ENCODE results near the gene ZNF574. TPM values are rescaled to one million over a fixed set of nuclear protein-coding genes. Genes with fewer than 3 reads are reported as not detected.
A peak's percentile ranks its signal among the peaks of the same experiment; 100 is the strongest.
"Not testable (repeated sequence)": the region's sequence is repeated elsewhere in the genome, so short reads cannot be mapped to it uniquely, and the experiment has no call there.

Gene ZNF574
- total RNA-seq, 2 donors from 2014 or later = 12.1 to 12.5 TPM

DNA sequence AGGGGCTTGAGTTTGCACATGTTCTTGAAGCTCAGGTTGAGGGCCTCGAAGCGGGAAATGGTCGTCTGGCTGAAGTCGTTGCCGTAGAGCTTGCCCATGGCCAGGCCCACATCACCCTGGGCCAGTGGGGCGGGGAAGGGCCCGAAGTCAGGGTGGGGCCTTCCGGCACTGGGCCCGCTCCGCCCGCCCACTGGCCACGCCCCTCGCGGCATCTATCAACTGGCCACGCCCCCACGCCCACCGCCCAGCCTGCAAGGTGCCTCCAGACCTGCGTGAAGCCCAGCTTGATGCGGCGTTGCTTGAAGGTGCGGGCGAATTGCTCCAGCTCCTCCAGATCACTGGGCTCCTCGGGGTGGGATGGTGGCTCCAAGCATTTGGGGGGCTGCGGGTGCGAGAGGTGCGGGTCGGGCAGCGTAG, 19.9 kb downstream of the ZNF574 start:
- H3K36me3 Mint-ChIP-seq (ENCODE audit: low read depth) = peaks cover 94% of the 10 kb centered on the region
- H3K9me3 Mint-ChIP-seq = no peaks in the 10 kb centered on the region
- no peak overlapping the region for H3K27ac Mint-ChIP-seq
- peaks cover 17% of the 10 kb centered on the region for H3K4me1 Mint-ChIP-seq
- no peak overlapping the region for H3K4me3 Mint-ChIP-seq
- no peaks in the 10 kb centered on the region for H3K27me3 Mint-ChIP-seq
- peak; percentile 31 for ATAC-seq (replicated peaks)

DNA sequence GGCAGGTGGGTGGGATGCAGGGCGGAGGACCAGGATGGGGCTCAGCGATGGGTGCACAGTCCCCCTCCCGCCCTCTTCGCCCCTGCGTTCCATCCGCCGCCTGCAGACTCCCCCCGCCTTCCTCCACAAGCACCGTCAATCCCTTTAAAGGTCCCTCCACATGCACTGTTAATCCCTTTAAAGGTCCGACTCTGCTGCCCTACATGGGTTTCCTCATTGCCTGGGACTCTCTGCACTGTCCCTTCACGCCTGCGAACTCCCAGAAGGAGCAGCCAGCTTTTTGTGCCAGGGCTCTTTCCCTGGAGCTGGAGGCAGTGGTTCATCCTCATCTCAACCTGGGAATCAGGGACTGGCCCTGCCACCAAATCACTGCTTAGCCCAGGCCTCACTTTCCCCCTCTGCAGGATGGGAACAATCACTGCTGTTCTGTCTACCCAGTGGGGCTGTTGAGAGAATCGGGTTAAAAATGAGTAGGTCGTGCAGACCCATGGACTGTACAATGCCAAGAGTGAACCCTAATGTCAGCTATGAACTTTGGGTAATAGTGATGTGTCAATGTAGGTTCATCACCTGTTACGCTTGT, 20.4 kb downstream of the ZNF574 start:
- Mint-ChIP-seq H3K9me3 (no peaks in the 10 kb centered on the region), H3K4me3 (no peak overlapping the region), H3K27me3 (no peaks in the 10 kb centered on the region), H3K4me1 (peaks cover 14% of the 10 kb centered on the region), H3K36me3 (ENCODE audit: low read depth) (peaks cover 94% of the 10 kb centered on the region), H3K27ac (no peak overlapping the region)
- no peak for ATAC-seq (replicated peaks)

GRCh38 chr19:42097461-42097860, 21.5 kb downstream of the ZNF574 start:
- Mint-ChIP-seq H3K36me3 (ENCODE audit: low read depth) (peaks cover 94% of the 10 kb centered on the region), H3K4me1 (peaks cover 10% of the 10 kb centered on the region), H3K27ac (no peak overlapping the region), H3K27me3 (no peaks in the 10 kb centered on the region), H3K4me3 (no peak overlapping the region), H3K9me3 (no peaks in the 10 kb centered on the region)
- ATAC-seq (replicated peaks) = no peak

DNA sequence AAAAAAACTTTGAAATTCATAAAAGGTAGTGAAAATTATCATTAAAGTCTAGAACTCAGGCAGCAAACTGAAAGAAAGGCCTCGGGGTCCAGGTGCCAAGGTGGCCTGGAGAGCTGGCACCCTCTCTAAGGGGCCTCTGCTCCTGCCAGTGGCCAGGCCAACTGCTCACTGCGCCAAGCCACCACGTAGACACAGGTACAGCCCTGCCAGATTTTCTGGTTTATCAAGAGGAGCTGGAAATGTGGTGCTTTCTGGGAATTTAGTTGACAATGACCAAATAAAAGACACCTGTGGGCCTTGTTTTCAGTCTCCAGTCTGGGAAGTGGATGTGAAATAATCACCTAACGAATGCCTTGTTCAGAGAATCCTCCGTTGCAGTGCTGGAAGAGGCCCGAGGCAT, 22.8 kb downstream of the ZNF574 start:
- H3K36me3 Mint-ChIP-seq (ENCODE audit: low read depth) = peaks cover 96% of the 10 kb centered on the region

DNA sequence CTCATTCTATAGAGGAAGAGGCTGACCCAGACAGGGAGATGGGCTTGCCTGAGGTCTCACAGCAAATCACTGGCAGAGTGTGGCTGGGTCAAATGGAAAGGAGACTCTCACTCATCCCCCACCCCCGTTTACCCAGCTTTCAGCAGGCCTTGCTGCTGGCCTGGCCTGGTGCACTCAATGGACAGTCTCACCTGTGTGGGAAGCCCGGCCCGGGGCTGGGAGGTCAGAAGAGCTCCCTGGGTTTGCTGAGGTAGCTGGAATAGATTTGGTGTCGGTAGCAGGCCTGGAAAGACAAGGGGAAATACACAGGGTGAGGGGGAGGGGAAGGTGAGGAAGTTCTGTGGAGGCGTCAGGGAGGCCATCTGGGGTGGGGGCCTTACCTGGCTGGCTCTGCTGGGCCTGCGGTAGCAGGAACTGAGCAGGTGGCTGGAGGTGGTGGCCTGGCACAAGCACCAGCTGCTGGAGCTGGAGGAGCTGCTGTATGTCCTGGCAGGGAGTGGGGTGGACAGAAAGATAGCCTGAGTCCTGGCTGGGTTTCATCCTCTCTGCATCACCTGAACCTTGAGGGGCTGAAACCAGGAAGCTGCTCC, 23.5 kb downstream of the ZNF574 start:
- Mint-ChIP-seq H3K27ac (peak overlapping the region; percentile 63), H3K27me3 (no peaks in the 10 kb centered on the region), H3K4me1 (peaks cover 4% of the 10 kb centered on the region), H3K9me3 (no peaks in the 10 kb centered on the region), H3K36me3 (ENCODE audit: low read depth) (peaks cover 95% of the 10 kb centered on the region), H3K4me3 (no peak overlapping the region)
- ATAC-seq (replicated peaks) = no peak

More for the DNA sequence above, 22.8 kb downstream of the ZNF574 start:
- Mint-ChIP-seq H3K27ac (no peak overlapping the region), H3K27me3 (no peaks in the 10 kb centered on the region), H3K4me3 (no peak overlapping the region), H3K9me3 (no peaks in the 10 kb centered on the region), H3K4me1 (peaks cover 9% of the 10 kb centered on the region)
- no peak for ATAC-seq (replicated peaks)

GRCh38 chr19:42100241-42100640, 24.3 kb downstream of the ZNF574 start:
- not testable (repeated sequence) for H3K4me3 Mint-ChIP-seq; ATAC-seq (replicated peaks); H3K9me3 Mint-ChIP-seq; H3K27ac Mint-ChIP-seq; H3K4me1 Mint-ChIP-seq; H3K27me3 Mint-ChIP-seq
- H3K36me3 Mint-ChIP-seq (ENCODE audit: low read depth) = peaks cover 95% of the 10 kb centered on the region

DNA sequence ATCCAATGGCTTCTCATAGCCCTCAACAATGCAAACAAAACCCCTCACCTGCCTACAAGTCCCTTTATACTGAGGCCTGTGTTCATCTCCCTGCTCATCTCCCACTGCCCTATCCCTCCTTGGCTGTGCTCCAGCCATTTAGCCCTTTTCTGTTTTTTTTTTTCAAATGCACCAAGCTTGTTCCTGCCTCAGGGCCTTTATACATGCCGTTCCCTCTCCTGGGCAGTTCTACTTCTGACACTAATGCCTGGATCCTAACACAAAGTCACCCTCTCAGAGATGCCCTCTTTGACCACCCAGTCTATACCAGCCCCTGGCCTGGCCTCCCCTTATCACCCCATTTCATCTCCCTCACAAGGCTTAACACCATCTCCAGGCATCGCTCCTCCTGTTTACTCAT, 26.9 kb downstream of the ZNF574 start:
- Mint-ChIP-seq H3K9me3 (no peaks in the 10 kb centered on the region), H3K4me1 (peaks cover 15% of the 10 kb centered on the region), H3K27me3 (no peaks in the 10 kb centered on the region), H3K36me3 (ENCODE audit: low read depth) (peaks cover 93% of the 10 kb centered on the region), H3K27ac (no peak overlapping the region), H3K4me3 (no peak overlapping the region)
- no peak for ATAC-seq (replicated peaks)

- H3K36me3 Mint-ChIP-seq (ENCODE audit: low read depth) = peaks cover 84% of the 10 kb centered on the region
- peaks cover 21% of the 10 kb centered on the region for H3K4me1 Mint-ChIP-seq
- H3K27me3 Mint-ChIP-seq = no peaks in the 10 kb centered on the region
- H3K27ac Mint-ChIP-seq = peak overlapping the region; percentile 76
- peak overlapping the region; percentile 43 for H3K4me3 Mint-ChIP-seq
- H3K9me3 Mint-ChIP-seq = no peaks in the 10 kb centered on the region
- peak; percentile 61 for ATAC-seq (replicated peaks)
Observed at GRCh38 chr19:42105368-42105767, 29.4 kb downstream of the ZNF574 start.

DNA sequence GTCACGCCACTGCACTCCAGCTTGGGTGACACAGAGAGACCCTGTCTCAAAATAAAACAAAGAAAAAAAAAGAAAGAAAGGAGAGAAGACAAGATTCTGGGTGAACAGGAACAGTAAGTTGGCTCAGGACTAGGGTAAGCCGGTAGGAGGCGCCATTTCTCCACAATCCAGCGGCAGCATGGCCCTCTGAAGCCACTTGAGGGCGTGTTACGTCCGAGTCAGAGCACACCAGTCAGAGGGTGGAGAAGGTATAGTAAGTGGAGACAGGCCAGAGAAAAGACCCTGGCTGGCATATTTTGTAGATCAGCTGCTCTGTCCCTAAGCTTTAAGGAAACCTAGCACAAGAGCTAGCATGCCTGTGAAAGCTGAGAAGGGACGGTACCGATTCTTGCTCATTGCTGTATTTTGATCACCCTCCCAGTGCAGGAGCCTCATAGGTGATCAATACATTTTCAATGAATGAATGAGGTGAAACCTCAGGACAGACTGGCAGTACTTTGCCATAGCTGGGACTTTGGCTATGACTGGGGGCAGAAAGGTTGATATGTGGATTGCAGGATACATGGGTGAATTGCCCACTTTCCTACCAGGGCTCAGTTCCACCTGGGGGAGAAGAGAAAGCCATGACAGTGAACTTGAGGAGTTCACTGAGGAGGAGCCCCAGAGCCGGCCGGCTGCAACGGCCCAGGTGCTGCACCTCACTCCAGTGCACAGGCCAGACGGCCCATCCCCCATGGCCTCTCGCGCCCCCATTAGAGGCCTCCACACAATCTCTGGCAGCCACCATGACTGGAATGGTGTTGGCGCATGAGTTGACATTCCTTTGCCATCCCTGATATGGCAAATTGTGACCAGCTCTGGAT, 32.8 kb downstream of the ZNF574 start:
- H3K36me3 Mint-ChIP-seq (ENCODE audit: low read depth) = peaks cover 87% of the 10 kb centered on the region
- H3K9me3 Mint-ChIP-seq = no peaks in the 10 kb centered on the region
- peaks cover 42% of the 10 kb centered on the region for H3K4me1 Mint-ChIP-seq
- H3K27me3 Mint-ChIP-seq = no peaks in the 10 kb centered on the region
- ATAC-seq (replicated peaks) = peak; percentile 88
- H3K4me3 Mint-ChIP-seq = no peak overlapping the region
- peak overlapping the region; percentile 46 for H3K27ac Mint-ChIP-seq

- H3K36me3 Mint-ChIP-seq (ENCODE audit: low read depth) = peaks cover 87% of the 10 kb centered on the region
- H3K9me3 Mint-ChIP-seq = no peaks in the 10 kb centered on the region
- no peak overlapping the region for H3K4me3 Mint-ChIP-seq
- ATAC-seq (replicated peaks) = peak; percentile 7
- no peak overlapping the region for H3K27ac Mint-ChIP-seq
- peaks cover 40% of the 10 kb centered on the region for H3K4me1 Mint-ChIP-seq
- no peaks in the 10 kb centered on the region for H3K27me3 Mint-ChIP-seq
Observed at GRCh38 chr19:42109896-42110295, 33.9 kb downstream of the ZNF574 start.

DNA sequence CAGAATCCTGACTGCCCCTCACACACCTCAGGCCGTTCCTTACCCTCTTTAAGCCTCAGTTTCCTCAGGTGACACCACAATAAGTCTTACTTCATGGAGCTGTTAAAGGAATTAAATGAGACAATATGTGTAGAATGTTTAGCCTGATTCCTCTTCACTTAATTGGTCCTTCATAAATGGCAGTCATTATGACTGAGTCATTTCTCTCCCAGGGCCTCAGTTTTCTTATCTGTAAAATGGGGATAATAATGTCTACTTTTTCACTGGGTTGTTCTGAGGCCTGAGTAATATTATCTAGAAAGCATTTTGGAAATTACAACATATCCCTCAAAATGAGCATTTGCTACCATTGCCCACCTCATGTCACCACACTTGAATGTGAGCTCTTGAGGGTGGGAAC, 34.7 kb downstream of the ZNF574 start:
- Mint-ChIP-seq H3K36me3 (ENCODE audit: low read depth) (peaks cover 87% of the 10 kb centered on the region), H3K27me3 (no peaks in the 10 kb centered on the region), H3K9me3 (no peaks in the 10 kb centered on the region), H3K27ac (peak overlapping the region; percentile 81), H3K4me3 (peak overlapping the region; percentile 4), H3K4me1 (peaks cover 35% of the 10 kb centered on the region)
- ATAC-seq (replicated peaks) = no peak

DNA sequence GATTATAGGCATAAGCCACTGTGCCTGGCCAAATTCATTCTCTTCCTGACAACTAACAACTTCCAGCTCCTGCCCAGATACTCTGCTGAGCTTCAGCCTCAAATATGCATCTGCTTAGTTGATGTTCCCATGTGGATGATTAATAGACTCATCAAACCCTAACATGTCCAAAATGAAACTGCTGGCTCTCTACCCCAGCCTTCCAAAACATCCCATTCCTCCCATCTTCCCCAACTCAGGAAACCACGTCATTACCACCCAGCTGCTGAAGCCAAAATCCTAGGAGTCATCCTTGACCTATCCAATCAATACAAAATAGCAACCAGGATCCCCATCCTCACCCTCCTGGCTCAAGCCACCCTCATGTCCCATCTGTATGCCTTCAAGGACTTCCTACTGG, 35.4 kb downstream of the ZNF574 start:
- Mint-ChIP-seq H3K36me3 (ENCODE audit: low read depth) (peaks cover 87% of the 10 kb centered on the region), H3K27me3 (no peaks in the 10 kb centered on the region), H3K9me3 (no peaks in the 10 kb centered on the region), H3K4me1 (peaks cover 33% of the 10 kb centered on the region), H3K4me3 (peak overlapping the region; percentile 4), H3K27ac (peak overlapping the region; percentile 81)
- ATAC-seq (replicated peaks) = no peak

DNA sequence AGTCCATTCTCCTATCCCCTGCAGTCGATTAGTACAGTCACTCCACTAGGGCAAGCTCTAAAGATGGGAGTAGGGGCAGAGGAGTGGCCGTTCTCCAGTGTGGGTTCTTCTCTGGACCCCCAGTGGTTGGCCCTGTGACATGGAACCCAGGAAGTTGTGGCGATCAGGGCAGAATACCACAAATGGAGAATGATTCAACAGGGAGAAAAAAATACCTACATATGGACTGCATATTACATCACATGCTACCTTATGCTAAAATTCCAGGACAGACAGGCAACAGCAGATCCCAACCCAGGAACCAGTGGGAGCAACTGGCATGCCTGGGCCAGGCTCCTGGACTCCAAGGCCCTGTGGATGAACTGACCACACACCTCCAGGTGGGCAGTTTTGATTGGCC, 35.8 kb downstream of the ZNF574 start:
- Mint-ChIP-seq H3K4me1 (peaks cover 33% of the 10 kb centered on the region), H3K27ac (peak overlapping the region; percentile 81), H3K36me3 (ENCODE audit: low read depth) (peaks cover 87% of the 10 kb centered on the region), H3K27me3 (no peaks in the 10 kb centered on the region), H3K9me3 (no peaks in the 10 kb centered on the region), H3K4me3 (peak overlapping the region; percentile 4)
- no peak for ATAC-seq (replicated peaks)

GRCh38 chr19:42113641-42114348, 37.8 kb downstream of the ZNF574 start:
- H3K9me3 Mint-ChIP-seq = no peaks in the 10 kb centered on the region
- no peak for ATAC-seq (replicated peaks)
- peaks cover 34% of the 10 kb centered on the region for H3K4me1 Mint-ChIP-seq
- peaks cover 91% of the 10 kb centered on the region for H3K36me3 Mint-ChIP-seq (ENCODE audit: low read depth)
- H3K27ac Mint-ChIP-seq = peak overlapping the region; percentile 83
- no peaks in the 10 kb centered on the region for H3K27me3 Mint-ChIP-seq
- no peak overlapping the region for H3K4me3 Mint-ChIP-seq

Data from activated T-helper 17 cell treated with anti-CD3 and anti-CD28 coated beads, Interleukin-2, amount 50 U/mL, for 72 hours (primary cell).